ENCODE data around the gene FHIT.

FHIT gene

GRCh38 chr3:60650171-60650570, 601.1 kb downstream of the FHIT start:
- H3K27ac ChIP-seq (ENCODE audit: low read depth, low read length), result no peak overlapping the region
- no peaks in the 10 kb centered on the region for H3K79me1 ChIP-seq (ENCODE audit: low read length)
- H3K27me3 ChIP-seq (ENCODE audit: insufficient read depth, low read length, poor library complexity), result no peaks in the 10 kb centered on the region
- no peak overlapping the region for H3K4me3 ChIP-seq (ENCODE audit: low read length)
- no peak overlapping the region for H3K4ac ChIP-seq (ENCODE audit: low read depth, low read length)
- H3K56ac ChIP-seq (ENCODE audit: low read length), result no peak overlapping the region
- DNase-seq, result no peak
- H4K8ac ChIP-seq (ENCODE audit: low read depth, low read length), result no peak overlapping the region
- no peaks in the 10 kb centered on the region for H3K36me3 ChIP-seq (ENCODE audit: control insufficient read depth, insufficient read depth, low read length)
- no peak overlapping the region for H3K4me2 ChIP-seq (ENCODE audit: low read length)
- no peaks in the 10 kb centered on the region for H3K79me2 ChIP-seq (ENCODE audit: control insufficient read depth, insufficient read depth, low read length)
- H4K5ac ChIP-seq (ENCODE audit: low read length), result no peak overlapping the region
- H3K18ac ChIP-seq (ENCODE audit: low read length), result no peak overlapping the region
- no peak overlapping the region for H2BK15ac ChIP-seq (replicated peaks; ENCODE audit: low read depth)
- no peak overlapping the region for H2AK5ac ChIP-seq (ENCODE audit: low read length)
- no CpG with 5 or more reads among the region's 2 CpGs for WGBS (ENCODE audit: extremely low coverage, insufficient coverage, low lambda C conversion rate)
- no peak overlapping the region for H3K9ac ChIP-seq (ENCODE audit: low read length)
- no peaks in the 10 kb centered on the region for H3K4me1 ChIP-seq (ENCODE audit: control insufficient read depth, low read depth, low read length)
- H3K23ac ChIP-seq (ENCODE audit: low read length), result no peak overlapping the region
- no peak overlapping the region for H2BK5ac ChIP-seq (ENCODE audit: low read length)
- H2BK120ac ChIP-seq (ENCODE audit: low read depth, low read length), result no peak overlapping the region

GRCh38 chr3:60645801-60646200, 605.5 kb downstream of the FHIT start:
- H3K27me3 ChIP-seq (ENCODE audit: insufficient read depth, low read length, poor library complexity), result no peaks in the 10 kb centered on the region
- no peak overlapping the region for H3K4me3 ChIP-seq (ENCODE audit: low read length)
- no peaks in the 10 kb centered on the region for H3K79me1 ChIP-seq (ENCODE audit: low read length)
- H3K18ac ChIP-seq (ENCODE audit: low read length), result no peak overlapping the region
- H4K5ac ChIP-seq (ENCODE audit: low read length), result no peak overlapping the region
- no peak overlapping the region for H3K27ac ChIP-seq (ENCODE audit: low read depth, low read length)
- no peak overlapping the region for H2BK120ac ChIP-seq (ENCODE audit: low read depth, low read length)
- DNase-seq, result no peak
- no CpG with 5 or more reads among the region's 2 CpGs for WGBS (ENCODE audit: extremely low coverage, insufficient coverage, low lambda C conversion rate)
- H3K56ac ChIP-seq (ENCODE audit: low read length), result no peak overlapping the region
- H2AK5ac ChIP-seq (ENCODE audit: low read length), result no peak overlapping the region
- H3K79me2 ChIP-seq (ENCODE audit: control insufficient read depth, insufficient read depth, low read length), result no peaks in the 10 kb centered on the region
- no peak overlapping the region for H3K9ac ChIP-seq (ENCODE audit: low read length)
- H3K4me2 ChIP-seq (ENCODE audit: low read length), result no peak overlapping the region
- H3K4me1 ChIP-seq (ENCODE audit: control insufficient read depth, low read depth, low read length), result no peaks in the 10 kb centered on the region
- no peaks in the 10 kb centered on the region for H3K36me3 ChIP-seq (ENCODE audit: control insufficient read depth, insufficient read depth, low read length)
- H4K8ac ChIP-seq (ENCODE audit: low read depth, low read length), result no peak overlapping the region
- no peak overlapping the region for H2BK5ac ChIP-seq (ENCODE audit: low read length)
- H3K4ac ChIP-seq (ENCODE audit: low read depth, low read length), result no peak overlapping the region
- H2BK15ac ChIP-seq (replicated peaks; ENCODE audit: low read depth), result no peak overlapping the region
- no peak overlapping the region for H3K23ac ChIP-seq (ENCODE audit: low read length)

DNA sequence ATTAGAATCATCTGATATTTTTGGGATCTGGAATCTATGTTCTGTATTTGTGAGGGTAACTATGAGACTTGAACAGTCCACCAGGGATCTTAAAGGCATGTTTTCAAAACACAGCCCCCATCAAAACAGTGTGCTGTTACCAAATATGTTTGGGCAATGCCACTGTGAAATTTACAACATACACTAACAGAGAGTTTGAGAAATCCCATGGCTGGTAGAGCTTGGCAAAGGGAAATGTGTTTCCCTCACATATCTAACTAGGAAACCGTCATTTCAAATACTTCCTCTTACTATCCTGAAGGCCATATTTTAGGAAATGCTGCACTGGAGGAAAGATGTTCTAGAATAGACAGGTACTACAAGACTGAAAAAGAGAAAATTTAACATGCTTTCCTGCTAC, 607.4 kb downstream of the FHIT start:
- Histone ChIP-seq H3K4me2 (ENCODE audit: low read length) (no peak overlapping the region), H3K4ac (ENCODE audit: low read depth, low read length) (no peak overlapping the region), H3K79me2 (ENCODE audit: control insufficient read depth, insufficient read depth, low read length) (no peaks in the 10 kb centered on the region), H3K18ac (ENCODE audit: low read length) (no peak overlapping the region), H4K5ac (ENCODE audit: low read length) (no peak overlapping the region), H3K4me3 (ENCODE audit: low read length) (no peak overlapping the region), H3K36me3 (ENCODE audit: control insufficient read depth, insufficient read depth, low read length) (no peaks in the 10 kb centered on the region), H2AK5ac (ENCODE audit: low read length) (no peak overlapping the region), H2BK5ac (ENCODE audit: low read length) (no peak overlapping the region), H4K8ac (ENCODE audit: low read depth, low read length) (no peak overlapping the region), H3K27ac (ENCODE audit: low read depth, low read length) (no peak overlapping the region), H3K56ac (ENCODE audit: low read length) (no peak overlapping the region), H2BK15ac (replicated peaks; ENCODE audit: low read depth) (no peak overlapping the region), H3K23ac (ENCODE audit: low read length) (no peak overlapping the region), H3K27me3 (ENCODE audit: insufficient read depth, low read length, poor library complexity) (no peaks in the 10 kb centered on the region), H3K79me1 (ENCODE audit: low read length) (no peaks in the 10 kb centered on the region), H3K9ac (ENCODE audit: low read length) (no peak overlapping the region), H2BK120ac (ENCODE audit: low read depth, low read length) (no peak overlapping the region), H3K4me1 (ENCODE audit: control insufficient read depth, low read depth, low read length) (no peaks in the 10 kb centered on the region)
- DNase-seq, result no peak
- no CpG with 5 or more reads among the region's 1 CpG for WGBS (ENCODE audit: extremely low coverage, insufficient coverage, low lambda C conversion rate)

GRCh38 chr3:60641354-60641753, 609.9 kb downstream of the FHIT start:
- Histone ChIP-seq H3K18ac (ENCODE audit: low read length) (no peak overlapping the region), H2BK5ac (ENCODE audit: low read length) (no peak overlapping the region), H4K8ac (ENCODE audit: low read depth, low read length) (no peak overlapping the region), H3K4me1 (ENCODE audit: control insufficient read depth, low read depth, low read length) (no peaks in the 10 kb centered on the region), H2BK15ac (replicated peaks; ENCODE audit: low read depth) (no peak overlapping the region), H3K23ac (ENCODE audit: low read length) (no peak overlapping the region), H3K79me1 (ENCODE audit: low read length) (no peaks in the 10 kb centered on the region), H3K4me3 (ENCODE audit: low read length) (no peak overlapping the region), H3K27ac (ENCODE audit: low read depth, low read length) (no peak overlapping the region), H3K56ac (ENCODE audit: low read length) (no peak overlapping the region), H3K27me3 (ENCODE audit: insufficient read depth, low read length, poor library complexity) (no peaks in the 10 kb centered on the region), H3K36me3 (ENCODE audit: control insufficient read depth, insufficient read depth, low read length) (no peaks in the 10 kb centered on the region), H2BK120ac (ENCODE audit: low read depth, low read length) (no peak overlapping the region), H3K79me2 (ENCODE audit: control insufficient read depth, insufficient read depth, low read length) (no peaks in the 10 kb centered on the region), H2AK5ac (ENCODE audit: low read length) (no peak overlapping the region), H3K4ac (ENCODE audit: low read depth, low read length) (no peak overlapping the region), H4K5ac (ENCODE audit: low read length) (no peak overlapping the region), H3K9ac (ENCODE audit: low read length) (no peak overlapping the region), H3K4me2 (ENCODE audit: low read length) (no peak overlapping the region)
- no CpG with 5 or more reads among the region's 2 CpGs for WGBS (ENCODE audit: extremely low coverage, insufficient coverage, low lambda C conversion rate)
- no peak for DNase-seq

DNA sequence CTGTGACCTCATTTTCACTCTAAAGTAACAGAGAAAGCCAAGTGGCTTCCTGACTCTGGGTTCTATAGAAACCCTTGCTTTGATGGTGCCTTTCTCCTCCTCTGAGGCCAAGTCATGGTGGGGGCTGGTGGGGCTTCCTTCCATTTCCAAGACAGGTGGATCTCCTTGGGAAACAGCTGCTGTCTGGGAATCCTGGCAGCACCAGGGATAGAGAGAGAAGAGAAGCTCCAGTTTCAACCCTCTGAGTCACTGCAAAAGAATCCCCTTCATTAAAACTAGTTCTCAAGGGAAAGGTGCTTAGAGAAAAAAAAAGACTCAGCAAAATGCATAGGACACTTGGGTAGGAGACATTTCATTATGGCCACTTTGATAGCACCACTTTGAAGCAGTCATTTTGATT, 614.4 kb downstream of the FHIT start:
- Histone ChIP-seq H2BK120ac (ENCODE audit: low read depth, low read length) (no peak overlapping the region), H3K23ac (ENCODE audit: low read length) (no peak overlapping the region), H3K4me2 (ENCODE audit: low read length) (no peak overlapping the region), H3K27ac (ENCODE audit: low read depth, low read length) (no peak overlapping the region), H3K18ac (ENCODE audit: low read length) (peak overlapping the region; percentile 60), H4K5ac (ENCODE audit: low read length) (no peak overlapping the region), H3K36me3 (ENCODE audit: control insufficient read depth, insufficient read depth, low read length) (no peaks in the 10 kb centered on the region), H4K8ac (ENCODE audit: low read depth, low read length) (no peak overlapping the region), H3K27me3 (ENCODE audit: insufficient read depth, low read length, poor library complexity) (no peaks in the 10 kb centered on the region), H3K4me1 (ENCODE audit: control insufficient read depth, low read depth, low read length) (no peaks in the 10 kb centered on the region), H2BK5ac (ENCODE audit: low read length) (no peak overlapping the region), H3K4me3 (ENCODE audit: low read length) (no peak overlapping the region), H3K9ac (ENCODE audit: low read length) (no peak overlapping the region), H3K79me2 (ENCODE audit: control insufficient read depth, insufficient read depth, low read length) (no peaks in the 10 kb centered on the region), H2BK15ac (replicated peaks; ENCODE audit: low read depth) (no peak overlapping the region), H3K79me1 (ENCODE audit: low read length) (no peaks in the 10 kb centered on the region), H3K56ac (ENCODE audit: low read length) (no peak overlapping the region), H3K4ac (ENCODE audit: low read depth, low read length) (no peak overlapping the region), H2AK5ac (ENCODE audit: low read length) (no peak overlapping the region)
- peak; percentile 79 for DNase-seq

GRCh38 chr3:60633644-60634043, 617.6 kb downstream of the FHIT start:
- no peak overlapping the region for H3K27ac ChIP-seq (ENCODE audit: low read depth, low read length)
- DNase-seq, result no peak
- H3K23ac ChIP-seq (ENCODE audit: low read length), result no peak overlapping the region
- no CpG with 5 or more reads among the region's 9 CpGs for WGBS (ENCODE audit: extremely low coverage, insufficient coverage, low lambda C conversion rate)
- no peak overlapping the region for H3K56ac ChIP-seq (ENCODE audit: low read length)
- no peak overlapping the region for H4K8ac ChIP-seq (ENCODE audit: low read depth, low read length)
- H3K79me1 ChIP-seq (ENCODE audit: low read length), result no peaks in the 10 kb centered on the region
- no peaks in the 10 kb centered on the region for H3K27me3 ChIP-seq (ENCODE audit: insufficient read depth, low read length, poor library complexity)
- no peak overlapping the region for H3K18ac ChIP-seq (ENCODE audit: low read length)
- H3K36me3 ChIP-seq (ENCODE audit: control insufficient read depth, insufficient read depth, low read length), result no peaks in the 10 kb centered on the region
- H3K4ac ChIP-seq (ENCODE audit: low read depth, low read length), result no peak overlapping the region
- H3K79me2 ChIP-seq (ENCODE audit: control insufficient read depth, insufficient read depth, low read length), result no peaks in the 10 kb centered on the region
- H2AK5ac ChIP-seq (ENCODE audit: low read length), result no peak overlapping the region
- no peak overlapping the region for H4K5ac ChIP-seq (ENCODE audit: low read length)
- no peak overlapping the region for H2BK120ac ChIP-seq (ENCODE audit: low read depth, low read length)
- H3K4me2 ChIP-seq (ENCODE audit: low read length), result no peak overlapping the region
- H2BK5ac ChIP-seq (ENCODE audit: low read length), result no peak overlapping the region
- no peak overlapping the region for H2BK15ac ChIP-seq (replicated peaks; ENCODE audit: low read depth)
- no peak overlapping the region for H3K9ac ChIP-seq (ENCODE audit: low read length)
- H3K4me1 ChIP-seq (ENCODE audit: control insufficient read depth, low read depth, low read length), result no peaks in the 10 kb centered on the region
- H3K4me3 ChIP-seq (ENCODE audit: low read length), result no peak overlapping the region
